ENCODE data around the gene AFG1L. TPM values are rescaled to one million over a fixed set of nuclear protein-coding genes. Genes with fewer than 3 reads are reported as not detected.

Gene AFG1L
- total and polyA plus RNA-seq, 7 donors = 2.1 to 6.9 (median 3.5) TPM

DNA sequence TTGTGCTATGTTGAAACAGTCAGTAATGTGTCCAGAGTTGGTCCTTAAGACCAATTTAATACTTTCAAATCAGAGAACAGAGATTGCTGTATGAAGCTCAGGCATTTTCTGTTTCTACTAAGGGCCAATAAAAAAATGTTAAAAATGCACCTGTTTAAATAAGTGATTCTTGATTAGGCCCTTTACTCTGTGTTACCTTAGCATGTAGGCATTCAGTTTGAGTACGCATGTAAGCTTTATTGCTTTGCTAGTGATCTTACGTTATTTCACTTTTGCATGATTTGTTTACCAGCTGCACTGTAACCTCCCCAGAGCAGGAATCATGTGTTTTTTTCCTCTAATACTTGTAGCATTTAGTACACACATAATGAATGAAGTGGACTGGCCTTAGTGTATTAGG is 61.0 kb downstream of the AFG1L start:
- intact Hi-C loops (cut with DNase I) = no loop called here
- Histone ChIP-seq H3K27me3 (no peaks in the 10 kb centered on the region), H3K9me3 (no peaks in the 10 kb centered on the region), H3K4me1 (no peaks in the 10 kb centered on the region), H3K27ac (no peak overlapping the region), H3K36me3 (no peaks in the 10 kb centered on the region), H3K4me3 (no peak overlapping the region)
- TF ChIP-seq, protein P1, sequence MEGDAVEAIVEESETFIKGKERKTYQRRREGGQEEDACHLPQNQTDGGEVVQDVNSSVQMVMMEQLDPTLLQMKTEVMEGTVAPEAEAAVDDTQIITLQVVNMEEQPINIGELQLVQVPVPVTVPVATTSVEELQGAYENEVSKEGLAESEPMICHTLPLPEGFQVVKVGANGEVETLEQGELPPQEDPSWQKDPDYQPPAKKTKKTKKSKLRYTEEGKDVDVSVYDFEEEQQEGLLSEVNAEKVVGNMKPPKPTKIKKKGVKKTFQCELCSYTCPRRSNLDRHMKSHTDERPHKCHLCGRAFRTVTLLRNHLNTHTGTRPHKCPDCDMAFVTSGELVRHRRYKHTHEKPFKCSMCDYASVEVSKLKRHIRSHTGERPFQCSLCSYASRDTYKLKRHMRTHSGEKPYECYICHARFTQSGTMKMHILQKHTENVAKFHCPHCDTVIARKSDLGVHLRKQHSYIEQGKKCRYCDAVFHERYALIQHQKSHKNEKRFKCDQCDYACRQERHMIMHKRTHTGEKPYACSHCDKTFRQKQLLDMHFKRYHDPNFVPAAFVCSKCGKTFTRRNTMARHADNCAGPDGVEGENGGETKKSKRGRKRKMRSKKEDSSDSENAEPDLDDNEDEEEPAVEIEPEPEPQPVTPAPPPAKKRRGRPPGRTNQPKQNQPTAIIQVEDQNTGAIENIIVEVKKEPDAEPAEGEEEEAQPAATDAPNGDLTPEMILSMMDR (IDR thresholded peaks at IDR 0.05) = no peak
- no peak for TF ChIP-seq EP300 (IDR thresholded peaks at IDR 0.05)
- no peak for TF ChIP-seq POLR2AphosphoS5 (IDR thresholded peaks at IDR 0.05)
- no peak for TF ChIP-seq POLR2A (IDR thresholded peaks at IDR 0.05)
- 50 to 78% methylated on average over 2 of the region's 2 CpGs for WGBS, 2 donors
- no peak for DNase-seq

DNA sequence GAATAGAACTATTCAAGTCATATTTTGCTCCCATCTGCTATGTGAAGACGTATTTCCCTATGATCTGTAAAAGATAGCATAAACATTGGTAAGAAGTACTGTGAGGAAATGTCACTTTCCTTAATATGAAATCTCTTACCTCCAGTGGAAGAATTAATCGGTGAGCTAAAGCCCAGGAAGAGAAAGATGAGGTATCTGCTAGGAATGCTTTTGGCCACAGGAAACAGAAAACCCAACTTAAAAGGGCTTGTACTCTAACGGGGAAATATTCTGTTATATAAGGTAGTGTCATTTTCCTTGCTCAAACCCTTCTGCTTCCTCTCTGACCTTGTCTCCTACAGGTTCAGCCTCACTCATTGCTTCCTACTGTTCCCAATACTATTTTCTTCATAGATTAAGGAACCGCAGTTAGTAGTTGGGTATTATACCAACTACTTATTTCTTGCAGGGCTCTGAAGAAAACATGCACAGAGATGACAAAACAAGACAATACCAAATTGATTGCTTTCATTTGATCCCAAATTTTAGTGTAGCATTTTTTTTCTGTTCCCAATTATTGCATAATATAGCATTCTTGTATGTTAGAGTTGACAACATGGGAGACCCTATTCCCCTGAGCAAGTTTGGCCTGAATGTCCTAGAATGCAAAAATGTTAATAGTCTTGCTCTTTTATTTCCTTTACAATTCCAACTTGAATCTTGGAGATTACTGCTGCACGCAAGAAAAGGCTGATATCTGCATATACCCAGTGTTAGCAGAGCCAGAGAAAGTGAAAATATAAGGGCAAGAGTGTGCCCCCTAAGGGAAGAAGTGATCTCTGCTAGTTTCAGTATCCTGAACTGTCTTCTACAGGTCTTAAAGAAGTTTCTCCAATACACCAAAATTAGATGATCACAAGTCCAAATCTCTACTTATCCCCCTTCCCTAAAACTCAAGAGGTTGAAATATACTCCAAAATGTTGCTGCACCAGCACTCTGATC is 65.3 kb downstream of the AFG1L start:
- H3K4me3 ChIP-seq = no peak overlapping the region
- DNase-seq = no peak
- intact Hi-C loops (cut with DNase I) = no loop called here
- no peaks in the 10 kb centered on the region for H3K9me3 ChIP-seq
- no peaks in the 10 kb centered on the region for H3K27me3 ChIP-seq
- no peaks in the 10 kb centered on the region for H3K4me1 ChIP-seq
- WGBS, 2 donors = 80% methylated on average over 5 of the region's 5 CpGs
- H3K36me3 ChIP-seq = no peaks in the 10 kb centered on the region
- no peak for TF ChIP-seq EP300 (IDR thresholded peaks at IDR 0.05)
- H3K27ac ChIP-seq = no peak overlapping the region

DNA sequence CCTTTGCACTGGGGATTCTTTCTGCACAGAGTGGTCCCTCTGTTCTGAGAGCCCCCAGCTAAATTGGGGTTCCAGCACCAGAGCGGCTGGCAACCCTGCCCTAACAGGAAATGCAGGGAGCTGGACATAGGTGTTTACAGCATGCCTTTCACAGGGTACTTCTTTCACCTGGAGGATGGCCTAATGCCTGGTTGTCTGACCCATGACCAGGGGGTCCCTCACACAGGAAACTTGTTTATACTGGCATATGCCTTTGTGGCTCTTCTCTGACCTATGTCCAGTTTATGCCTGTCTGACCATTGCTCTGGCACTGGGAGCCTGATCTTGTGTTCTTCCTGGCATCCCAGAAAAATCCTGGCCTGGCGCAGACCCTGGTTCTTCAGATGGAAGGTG is 66.1 kb downstream of the AFG1L start:
- H3K9me3 ChIP-seq = no peaks in the 10 kb centered on the region
- H3K27ac ChIP-seq = no peak overlapping the region
- H3K27me3 ChIP-seq = no peaks in the 10 kb centered on the region
- H3K36me3 ChIP-seq = no peaks in the 10 kb centered on the region
- intact Hi-C loops (cut with DNase I) = no loop called here
- no peak for DNase-seq
- WGBS, 2 donors = 95 to 97% methylated on average over 2 of the region's 2 CpGs
- TF ChIP-seq, protein P1 (IDR thresholded peaks at IDR 0.05) = no peak
- TF ChIP-seq POLR2A (IDR thresholded peaks at IDR 0.05) (no peak), POLR2AphosphoS5 (IDR thresholded peaks at IDR 0.05) (no peak), EP300 (IDR thresholded peaks at IDR 0.05) (no peak)
- H3K4me1 ChIP-seq = no peaks in the 10 kb centered on the region
- H3K4me3 ChIP-seq = no peak overlapping the region

DNA sequence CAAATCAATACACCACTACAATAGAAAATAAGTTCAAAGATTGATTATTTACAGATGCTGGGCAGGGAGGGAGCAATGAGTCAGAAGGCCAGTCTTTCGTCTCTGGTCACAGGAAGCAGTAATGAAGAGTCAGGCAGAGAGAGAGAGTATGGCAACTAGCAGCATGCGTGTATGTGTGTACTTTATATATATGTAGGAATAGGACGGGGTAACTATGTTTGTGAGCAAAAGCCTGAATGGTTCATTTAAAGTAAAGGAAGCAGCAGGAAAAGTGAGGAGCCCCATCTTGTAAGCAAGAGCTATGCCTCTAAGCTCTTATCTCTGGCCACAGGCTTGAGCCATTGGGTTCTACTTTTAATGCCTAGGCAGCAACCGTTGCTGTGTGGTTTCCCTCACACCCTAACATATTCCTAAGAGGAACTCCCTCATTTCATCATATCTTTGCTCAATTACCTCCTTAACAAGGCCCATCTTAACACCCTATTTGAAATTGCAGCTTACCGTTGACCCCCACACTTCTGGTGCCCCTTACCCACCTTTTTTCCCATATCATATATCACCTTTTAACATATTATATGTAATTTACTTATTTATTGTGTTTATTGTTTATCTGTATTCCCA is 66.6 kb downstream of the AFG1L start:
- no peaks in the 10 kb centered on the region for H3K36me3 ChIP-seq
- no peaks in the 10 kb centered on the region for H3K4me1 ChIP-seq
- no peaks in the 10 kb centered on the region for H3K9me3 ChIP-seq
- DNase-seq = no peak
- intact Hi-C loops (cut with DNase I) = no loop called here
- no peak overlapping the region for H3K4me3 ChIP-seq
- H3K27me3 ChIP-seq = no peaks in the 10 kb centered on the region
- TF ChIP-seq, protein P1 (IDR thresholded peaks at IDR 0.05) = no peak
- TF ChIP-seq POLR2A (IDR thresholded peaks at IDR 0.05) = no peak
- TF ChIP-seq POLR2AphosphoS5 (IDR thresholded peaks at IDR 0.05) = no peak
- no peak for TF ChIP-seq EP300 (IDR thresholded peaks at IDR 0.05)
- H3K27ac ChIP-seq = no peak overlapping the region
- WGBS, 2 donors = 72 to 87% methylated on average over 5 of the region's 5 CpGs

DNA sequence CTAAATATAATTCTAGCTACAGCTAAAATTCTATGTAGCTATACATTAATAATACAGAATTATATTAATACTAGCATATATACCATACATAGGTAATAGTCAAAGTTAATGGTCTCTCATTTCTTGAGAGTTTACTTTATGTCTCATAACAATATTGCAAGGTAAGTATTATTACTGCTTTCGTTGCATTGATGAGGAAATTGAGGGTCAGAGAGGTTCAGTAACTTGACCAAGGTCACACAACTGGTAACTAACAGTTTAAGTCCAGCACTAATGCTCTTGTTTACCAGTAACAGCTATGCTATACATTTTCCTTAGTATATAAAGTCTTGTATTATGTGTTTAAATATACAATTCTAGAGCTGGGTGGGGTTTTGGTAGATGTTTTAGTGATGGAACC is 67.6 kb downstream of the AFG1L start:
- intact Hi-C loops (cut with DNase I) = no loop called here
- no peak overlapping the region for H3K4me3 ChIP-seq
- no peaks in the 10 kb centered on the region for H3K27me3 ChIP-seq
- H3K36me3 ChIP-seq = no peaks in the 10 kb centered on the region
- 81 to 88% methylated on average over 1 of the region's 1 CpG for WGBS, 2 donors
- no peak for TF ChIP-seq EP300 (IDR thresholded peaks at IDR 0.05)
- TF ChIP-seq POLR2A (IDR thresholded peaks at IDR 0.05) = no peak
- no peak for TF ChIP-seq POLR2AphosphoS5 (IDR thresholded peaks at IDR 0.05)
- TF ChIP-seq, protein P1 (IDR thresholded peaks at IDR 0.05) = no peak
- DNase-seq = no peak
- H3K9me3 ChIP-seq = no peaks in the 10 kb centered on the region
- no peak overlapping the region for H3K27ac ChIP-seq
- H3K4me1 ChIP-seq = no peaks in the 10 kb centered on the region
